ENCODE data around the gene GLI2.

The GLI2 gene

GRCh38 chr2:120777170-120777751 is 41.6 kb downstream of the GLI2 start:
- Histone ChIP-seq H3K4me1 (ENCODE audit: control insufficient read depth, insufficient read depth, low read length, poor library complexity, severe bottlenecking) (no peaks in the 10 kb centered on the region), H3K36me3 (ENCODE audit: control insufficient read depth, insufficient read depth, low read length) (no peaks in the 10 kb centered on the region), H3K4me3 (ENCODE audit: insufficient read depth, low read depth, low read length, poor library complexity, severe bottlenecking) (no peak overlapping the region), H3K27me3 (replicated peaks; ENCODE audit: control insufficient read depth, insufficient read depth, low read length, poor library complexity, severe bottlenecking) (no peaks in the 10 kb centered on the region), H3K27ac (ENCODE audit: insufficient read depth, low read length, poor library complexity, severe bottlenecking) (no peak overlapping the region), H3K9me3 (ENCODE audit: control insufficient read depth, low read length) (no peaks in the 10 kb centered on the region)
- DNase-seq, result no peak

- Histone ChIP-seq H3K27me3 (replicated peaks; ENCODE audit: control insufficient read depth, insufficient read depth, low read length, poor library complexity, severe bottlenecking) (no peaks in the 10 kb centered on the region), H3K4me3 (ENCODE audit: insufficient read depth, low read depth, low read length, poor library complexity, severe bottlenecking) (no peak overlapping the region), H3K36me3 (ENCODE audit: control insufficient read depth, insufficient read depth, low read length) (no peaks in the 10 kb centered on the region), H3K4me1 (ENCODE audit: control insufficient read depth, insufficient read depth, low read length, poor library complexity, severe bottlenecking) (no peaks in the 10 kb centered on the region), H3K9me3 (ENCODE audit: control insufficient read depth, low read length) (no peaks in the 10 kb centered on the region), H3K27ac (ENCODE audit: insufficient read depth, low read length, poor library complexity, severe bottlenecking) (no peak overlapping the region)
- DNase-seq, result no peak
Observed at GRCh38 chr2:120777787-120778186, 42.1 kb downstream of the GLI2 start.

GRCh38 chr2:120778244-120778643 is 42.6 kb downstream of the GLI2 start:
- H3K4me3 ChIP-seq (ENCODE audit: insufficient read depth, low read depth, low read length, poor library complexity, severe bottlenecking), result no peak overlapping the region
- H3K9me3 ChIP-seq (ENCODE audit: control insufficient read depth, low read length), result no peaks in the 10 kb centered on the region
- H3K36me3 ChIP-seq (ENCODE audit: control insufficient read depth, insufficient read depth, low read length), result no peaks in the 10 kb centered on the region
- H3K27me3 ChIP-seq (replicated peaks; ENCODE audit: control insufficient read depth, insufficient read depth, low read length, poor library complexity, severe bottlenecking), result no peaks in the 10 kb centered on the region
- H3K4me1 ChIP-seq (ENCODE audit: control insufficient read depth, insufficient read depth, low read length, poor library complexity, severe bottlenecking), result no peaks in the 10 kb centered on the region
- no peak for DNase-seq
- H3K27ac ChIP-seq (ENCODE audit: insufficient read depth, low read length, poor library complexity, severe bottlenecking), result no peak overlapping the region

GRCh38 chr2:120779781-120780283 is 44.2 kb downstream of the GLI2 start:
- Histone ChIP-seq H3K27me3 (replicated peaks; ENCODE audit: control insufficient read depth, insufficient read depth, low read length, poor library complexity, severe bottlenecking) (no peaks in the 10 kb centered on the region), H3K4me1 (ENCODE audit: control insufficient read depth, insufficient read depth, low read length, poor library complexity, severe bottlenecking) (no peaks in the 10 kb centered on the region), H3K36me3 (ENCODE audit: control insufficient read depth, insufficient read depth, low read length) (no peaks in the 10 kb centered on the region), H3K4me3 (ENCODE audit: insufficient read depth, low read depth, low read length, poor library complexity, severe bottlenecking) (no peak overlapping the region), H3K27ac (ENCODE audit: insufficient read depth, low read length, poor library complexity, severe bottlenecking) (no peak overlapping the region), H3K9me3 (ENCODE audit: control insufficient read depth, low read length) (no peaks in the 10 kb centered on the region)
- no peak for DNase-seq

GRCh38 chr2:120780402-120780801 is 44.7 kb downstream of the GLI2 start:
- Histone ChIP-seq H3K4me1 (ENCODE audit: control insufficient read depth, insufficient read depth, low read length, poor library complexity, severe bottlenecking) (no peaks in the 10 kb centered on the region), H3K9me3 (ENCODE audit: control insufficient read depth, low read length) (no peaks in the 10 kb centered on the region), H3K4me3 (ENCODE audit: insufficient read depth, low read depth, low read length, poor library complexity, severe bottlenecking) (no peak overlapping the region), H3K27me3 (replicated peaks; ENCODE audit: control insufficient read depth, insufficient read depth, low read length, poor library complexity, severe bottlenecking) (no peaks in the 10 kb centered on the region), H3K36me3 (ENCODE audit: control insufficient read depth, insufficient read depth, low read length) (no peaks in the 10 kb centered on the region), H3K27ac (ENCODE audit: insufficient read depth, low read length, poor library complexity, severe bottlenecking) (no peak overlapping the region)
- DNase-seq, result no peak

- DNase-seq, result no peak
- no peaks in the 10 kb centered on the region for H3K9me3 ChIP-seq (ENCODE audit: control insufficient read depth, low read length)
- no peaks in the 10 kb centered on the region for H3K27me3 ChIP-seq (replicated peaks; ENCODE audit: control insufficient read depth, insufficient read depth, low read length, poor library complexity, severe bottlenecking)
- H3K4me3 ChIP-seq (ENCODE audit: insufficient read depth, low read depth, low read length, poor library complexity, severe bottlenecking), result no peak overlapping the region
- H3K27ac ChIP-seq (ENCODE audit: insufficient read depth, low read length, poor library complexity, severe bottlenecking), result no peak overlapping the region
- no peaks in the 10 kb centered on the region for H3K4me1 ChIP-seq (ENCODE audit: control insufficient read depth, insufficient read depth, low read length, poor library complexity, severe bottlenecking)
- no peaks in the 10 kb centered on the region for H3K36me3 ChIP-seq (ENCODE audit: control insufficient read depth, insufficient read depth, low read length)
Observed at GRCh38 chr2:120783371-120783791, 47.7 kb downstream of the GLI2 start.

GRCh38 chr2:120783969-120784372 is 48.3 kb downstream of the GLI2 start:
- Histone ChIP-seq H3K36me3 (ENCODE audit: control insufficient read depth, insufficient read depth, low read length) (no peaks in the 10 kb centered on the region), H3K27ac (ENCODE audit: insufficient read depth, low read length, poor library complexity, severe bottlenecking) (no peak overlapping the region), H3K4me1 (ENCODE audit: control insufficient read depth, insufficient read depth, low read length, poor library complexity, severe bottlenecking) (no peaks in the 10 kb centered on the region), H3K4me3 (ENCODE audit: insufficient read depth, low read depth, low read length, poor library complexity, severe bottlenecking) (no peak overlapping the region), H3K27me3 (replicated peaks; ENCODE audit: control insufficient read depth, insufficient read depth, low read length, poor library complexity, severe bottlenecking) (no peaks in the 10 kb centered on the region), H3K9me3 (ENCODE audit: control insufficient read depth, low read length) (no peaks in the 10 kb centered on the region)
- no peak for DNase-seq
